ENCODE results near the gene ZNF618.

ZNF618 gene

GRCh38 chr9:113885183-113886025 is 9.3 kb downstream of the ZNF618 start:
- no peak for DNase-seq

- DNase-seq: no peak
Observed at GRCh38 chr9:113886026-113886369, 9.9 kb downstream of the ZNF618 start.

DNA sequence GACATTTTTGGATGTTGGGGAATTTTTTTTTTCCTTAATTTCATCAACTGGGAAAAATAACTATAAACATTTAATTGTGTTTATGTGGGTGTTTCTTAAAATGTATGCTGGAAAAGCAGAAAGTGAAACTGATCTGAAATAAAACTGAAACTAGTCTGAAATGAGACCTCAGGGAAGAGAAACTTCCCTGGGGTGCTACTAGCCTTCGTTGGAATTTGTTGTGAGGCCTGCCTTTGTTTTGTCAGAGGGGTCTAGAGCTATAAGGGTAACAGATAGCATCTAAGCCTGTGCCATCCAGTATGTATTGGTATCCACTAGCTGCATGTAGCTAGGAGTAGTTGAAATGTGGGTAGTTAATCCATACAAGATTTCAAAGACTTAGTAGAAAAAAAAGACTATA is 10.4 kb downstream of the ZNF618 start:
- DNase-seq: no peak

GRCh38 chr9:113886933-113887332 is 10.8 kb downstream of the ZNF618 start:
- DNase-seq: no peak

- DNase-seq: no peak
Observed at GRCh38 chr9:113887436-113887835, 11.3 kb downstream of the ZNF618 start.

GRCh38 chr9:113888336-113888735 is 12.2 kb downstream of the ZNF618 start:
- no peak for DNase-seq

GRCh38 chr9:113888976-113889375 is 12.9 kb downstream of the ZNF618 start:
- DNase-seq: no peak

- no peak for DNase-seq
Observed at GRCh38 chr9:113890704-113891103, 14.6 kb downstream of the ZNF618 start.

DNA sequence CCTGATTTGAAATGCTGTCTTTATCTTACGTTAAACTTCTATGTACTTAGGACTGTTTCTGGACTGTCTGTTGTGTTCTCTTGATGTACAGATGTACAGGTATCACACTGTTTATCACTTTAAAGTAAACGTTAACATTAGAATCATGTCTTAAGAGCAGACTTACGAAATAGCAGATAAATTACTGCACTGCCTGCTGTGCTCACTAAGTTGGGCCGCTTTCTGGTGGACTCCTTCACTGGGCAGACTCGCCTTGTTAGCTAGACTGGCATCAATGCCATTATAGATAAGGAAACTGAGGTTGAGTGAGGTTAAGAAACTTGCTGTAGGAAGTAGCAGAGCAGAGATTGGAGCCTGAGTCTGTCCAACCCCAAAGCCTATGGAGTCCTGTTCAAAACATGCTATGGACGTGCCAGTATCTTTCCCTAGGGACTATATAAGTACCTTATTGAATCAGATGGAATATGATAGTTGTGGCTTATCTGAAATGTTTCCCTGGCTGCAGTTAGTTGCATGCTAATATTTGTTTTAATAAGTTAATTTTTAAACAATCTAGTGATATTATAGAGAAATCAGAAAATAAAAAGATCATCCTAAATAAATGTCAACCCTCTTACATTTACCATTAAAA is 16.9 kb downstream of the ZNF618 start:
- no peak for DNase-seq

DNA sequence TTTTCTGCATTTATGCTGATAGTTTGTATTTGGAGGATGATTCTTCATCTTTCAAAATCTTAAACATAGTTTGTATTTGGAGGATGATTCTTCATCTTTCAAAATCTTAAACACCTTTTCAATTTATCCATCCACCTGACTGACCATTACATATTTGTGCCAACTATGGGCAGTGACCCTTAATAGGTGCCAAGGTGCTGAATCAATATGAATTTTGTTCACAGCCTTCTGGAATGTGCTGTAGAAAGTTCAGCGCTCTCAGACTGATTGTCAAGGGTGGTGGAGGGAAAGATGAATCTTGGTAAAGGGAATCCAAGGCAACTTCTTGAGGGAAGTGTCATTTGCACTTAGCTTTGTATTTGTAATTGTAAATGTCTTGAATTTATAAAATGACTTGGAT is 18.1 kb downstream of the ZNF618 start:
- DNase-seq: no peak

DNA sequence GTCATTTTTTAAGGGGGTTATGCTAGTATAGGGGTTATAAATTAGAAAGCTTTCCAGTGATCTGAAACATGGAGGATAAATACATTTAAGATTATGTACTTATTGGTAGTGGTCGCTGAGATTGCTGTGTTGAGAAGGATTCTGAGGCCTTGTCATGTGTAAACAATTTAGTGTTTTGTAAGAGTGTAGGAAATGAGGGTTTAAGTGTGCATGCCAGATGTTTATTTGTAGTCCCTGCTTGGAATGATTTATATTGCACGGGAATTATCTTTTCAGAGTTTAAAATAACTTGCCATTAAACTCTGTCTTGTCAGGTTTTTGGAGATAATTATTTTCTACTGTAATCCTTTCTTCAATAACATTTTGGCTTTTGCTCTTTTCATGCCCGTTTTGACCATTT is 19.4 kb downstream of the ZNF618 start:
- no peak for DNase-seq

DNA sequence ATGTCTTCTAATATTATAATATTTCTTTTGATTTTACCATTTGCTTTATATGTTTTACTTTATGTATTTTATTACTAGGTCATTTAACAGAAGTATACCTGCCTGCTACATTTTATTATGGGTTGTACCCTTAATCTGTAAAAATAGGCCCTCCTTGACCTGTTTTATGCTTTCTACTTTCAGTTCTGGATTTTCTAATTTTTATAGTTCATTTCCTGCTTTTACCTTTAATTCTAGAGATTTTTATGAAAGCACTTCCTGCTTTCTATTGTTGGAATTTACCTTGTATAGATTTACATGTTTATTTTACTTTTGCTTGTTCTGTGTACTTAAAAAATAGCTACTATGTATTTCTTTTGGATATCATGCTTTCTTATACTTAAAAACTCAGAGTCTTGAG is 20.6 kb downstream of the ZNF618 start:
- DNase-seq: no peak

GRCh38 chr9:113898151-113898550 is 22.0 kb downstream of the ZNF618 start:
- no peak for DNase-seq

GRCh38 chr9:113898596-113898995 is 22.5 kb downstream of the ZNF618 start:
- DNase-seq: no peak

DNA sequence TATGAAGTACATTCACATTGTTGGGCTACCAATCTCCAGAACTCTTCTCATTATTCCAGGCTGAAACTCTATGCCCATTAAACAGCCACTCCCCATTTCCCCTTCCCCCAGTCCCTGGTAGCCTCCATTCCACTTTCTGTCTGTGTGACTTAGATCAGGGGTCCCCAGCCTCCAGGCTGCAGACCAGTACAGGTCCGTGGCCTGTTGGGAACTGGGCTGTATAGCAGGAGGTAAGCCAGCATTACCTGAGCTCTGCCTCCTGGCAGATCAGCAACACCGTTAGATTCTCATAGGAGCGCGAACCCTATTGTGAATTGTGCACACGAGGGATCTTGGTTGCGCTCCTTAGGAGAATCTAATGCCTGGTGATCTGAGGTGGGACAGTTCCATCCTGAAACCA is 23.1 kb downstream of the ZNF618 start:
- no peak for DNase-seq

DNA sequence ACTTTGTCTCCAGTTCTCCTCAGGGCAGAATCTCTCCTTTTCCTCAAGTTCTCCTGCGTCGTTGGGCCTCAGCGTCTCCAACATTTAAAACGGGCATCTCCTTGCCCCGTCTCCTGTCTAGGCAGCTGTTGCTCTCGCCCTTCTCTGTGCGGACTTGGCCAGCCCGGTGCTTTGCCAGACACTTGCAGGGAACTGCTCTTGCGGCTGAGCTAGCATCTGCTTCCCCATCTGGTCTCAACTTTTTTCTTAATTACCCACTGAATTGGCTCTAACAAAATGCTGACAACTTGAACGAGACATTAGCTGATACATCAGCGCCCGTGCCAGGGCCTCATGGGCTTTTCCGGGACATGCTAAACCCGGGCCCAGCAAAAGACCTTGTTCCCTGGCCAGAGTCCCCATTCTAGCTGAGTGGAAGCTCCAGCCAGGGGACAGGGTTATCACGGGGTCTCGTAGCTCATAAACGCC is 25.1 kb downstream of the ZNF618 start:
- no peak for DNase-seq

- no peak for DNase-seq
Observed at GRCh38 chr9:113903514-113904077, 27.5 kb downstream of the ZNF618 start.

- no peak for DNase-seq
Observed at GRCh38 chr9:113906411-113907110, 30.5 kb downstream of the ZNF618 start.

DNA sequence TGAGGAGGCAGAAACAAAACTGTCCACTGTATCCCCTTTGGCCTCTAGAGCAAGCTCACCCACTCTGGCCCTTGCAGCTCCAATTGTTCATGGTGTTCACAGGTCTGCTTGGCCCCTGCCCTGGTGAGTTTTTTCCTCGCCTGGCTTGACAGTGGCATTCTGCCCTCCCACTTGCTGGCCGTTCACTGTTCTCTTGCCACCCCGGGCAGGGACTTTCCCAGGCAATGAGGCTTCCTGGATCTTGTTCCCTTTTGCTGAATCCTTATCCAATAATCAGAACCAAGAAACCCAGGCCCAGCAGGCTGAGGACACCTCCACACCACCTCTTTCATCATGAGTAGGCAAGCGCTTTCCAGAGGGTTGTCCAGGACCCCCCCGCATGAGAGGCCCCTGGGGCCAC is 31.2 kb downstream of the ZNF618 start:
- DNase-seq: no peak

DNA sequence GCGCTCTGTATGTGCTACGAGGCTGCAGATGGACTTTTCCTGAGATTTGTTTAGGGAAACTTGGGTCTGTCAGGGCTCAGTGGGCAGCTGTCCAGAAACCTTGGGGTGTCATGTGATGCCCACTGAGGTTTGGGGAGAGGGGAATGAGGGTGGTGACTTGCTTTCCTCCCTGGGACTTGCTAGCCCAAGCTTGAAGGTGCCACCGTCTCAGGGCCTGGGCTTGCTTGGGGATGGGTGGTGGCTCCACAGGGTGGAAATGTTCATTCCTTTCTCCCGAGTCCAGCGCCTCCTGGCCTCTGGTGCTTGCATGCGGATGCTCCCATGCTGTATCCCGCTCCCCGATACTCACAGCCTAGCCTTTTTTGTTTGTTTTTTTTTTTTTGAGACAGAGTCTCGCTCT is 33.3 kb downstream of the ZNF618 start:
- no peak for DNase-seq

DNA sequence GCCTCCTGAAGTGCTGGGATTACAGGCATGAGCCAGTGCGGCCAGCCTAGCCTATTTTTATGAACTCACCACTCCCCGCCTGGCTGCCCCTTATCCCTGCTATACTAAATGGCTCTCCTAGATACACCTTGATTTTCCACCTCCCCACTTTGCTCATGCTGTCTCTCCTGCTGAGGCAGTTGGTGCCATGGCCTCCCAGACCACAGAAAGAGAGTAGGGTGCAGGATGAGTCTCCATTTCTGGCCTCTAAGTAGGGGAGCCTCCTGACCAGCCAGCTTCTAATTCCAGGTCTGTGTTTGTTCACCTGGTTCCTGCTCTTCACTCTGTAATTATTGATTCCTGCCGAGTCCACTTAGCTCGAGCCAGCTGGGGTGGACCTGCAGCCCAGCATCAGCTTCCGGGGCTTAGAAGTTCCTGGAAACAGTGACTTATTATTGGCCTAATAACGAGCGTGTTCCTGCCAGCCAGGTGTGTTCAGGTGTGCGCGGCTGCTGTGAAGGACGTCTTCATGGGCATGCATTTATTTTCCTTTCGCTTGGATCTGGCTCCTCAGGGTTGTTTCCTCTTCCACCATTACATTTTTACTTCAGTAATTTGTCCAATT is 34.0 kb downstream of the ZNF618 start:
- peak in 1 of 2 experiments; percentile 35 for DNase-seq

DNA sequence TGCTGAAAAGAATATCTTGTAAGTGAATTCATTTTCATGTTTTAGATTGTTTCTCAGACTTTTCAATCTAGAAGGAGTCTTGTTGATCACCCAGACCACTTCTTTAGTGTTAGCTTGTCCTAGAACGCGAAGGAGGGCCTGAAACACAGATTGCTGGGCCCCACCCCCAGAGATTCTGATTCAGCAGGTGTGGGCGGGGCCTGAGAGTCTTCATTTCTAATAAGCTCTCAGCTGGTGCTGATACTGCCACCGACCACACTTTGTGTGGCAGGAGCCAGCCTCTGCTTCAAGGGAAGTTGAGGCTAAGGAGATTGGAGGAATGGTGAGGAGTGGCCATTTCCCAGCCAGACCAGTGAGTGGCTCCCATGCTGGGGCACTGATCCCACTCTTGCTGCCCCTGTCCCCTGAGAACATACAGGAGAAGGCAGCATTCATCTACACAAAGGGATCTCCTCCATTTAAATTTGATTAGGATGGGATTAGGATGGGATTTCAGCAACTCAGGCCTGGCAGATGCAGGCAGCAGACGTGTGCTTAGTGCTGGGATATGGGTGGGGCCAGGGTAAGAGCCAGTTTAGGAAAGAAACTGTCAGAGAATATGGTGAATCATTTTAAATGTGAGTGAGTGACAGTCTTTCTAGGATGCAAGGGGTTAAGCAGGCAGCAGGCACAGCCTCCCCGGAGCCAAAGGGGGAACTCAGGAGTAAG is 35.9 kb downstream of the ZNF618 start:
- DNase-seq: no peak

GRCh38 chr9:113912816-113913215 is 36.7 kb downstream of the ZNF618 start:
- no peak for DNase-seq
